MM.1S (cell line): Measurements from ENCODE around the gene WDPCP.

Source experiments
- DNase-seq: peaks from one replicate; pipeline ENCODE4 v3.0.0-alpha.2; 2015
- H2AFZ ChIP-seq: fragments of 300-600 bp; sonication (generic); 2 replicates; pipeline ENCODE4 v1.6.0; 2016; ENCODE audit warnings: antibody characterized with exemption, low read length
- H3F3A ChIP-seq: fragments of 300-600 bp; sonication (generic); 2 replicates; pipeline ENCODE4 v1.6.1; 2016; ENCODE audit warnings: mild to moderate bottlenecking, antibody characterized with exemption, low read length, moderate library complexity, mixed read lengths; ENCODE audit not compliant: insufficient read depth
- H3K27ac ChIP-seq: fragments of 300-600 bp; sonication (generic); 2 replicates; pipeline ENCODE4 v1.5.1; 2016; ENCODE audit warnings: mild to moderate bottlenecking, low read length
- H3K27me3 ChIP-seq: fragments of 300-600 bp; sonication (generic); replicated peaks from 2 replicates; pipeline ENCODE4 v1.6.0; 2016; ENCODE audit warnings: low read length; ENCODE audit not compliant: insufficient read depth
- H3K36me3 ChIP-seq: fragments of 300-600 bp; sonication (generic); replicated peaks from 2 replicates; pipeline ENCODE4 v1.6.1; 2016; ENCODE audit warnings: mild to moderate bottlenecking, low read length, mixed read lengths; ENCODE audit not compliant: insufficient read depth
- H3K4me1 ChIP-seq: fragments of 300-600 bp; sonication (generic); 2 replicates; pipeline ENCODE4 v1.6.1; 2016; ENCODE audit warnings: low read length, mixed read lengths
- H3K4me2 ChIP-seq: fragments of 300-600 bp; sonication (generic); 2 replicates; pipeline ENCODE4 v1.6.0; 2016; ENCODE audit warnings: low read depth, low read length
- H3K4me3 ChIP-seq: fragments of 300-600 bp; sonication (generic); 2 replicates; pipeline ENCODE4 v1.5.1; 2016; ENCODE audit warnings: low read length, mixed read lengths
- H3K79me2 ChIP-seq: fragments of 300-600 bp; sonication (generic); 2 replicates; pipeline ENCODE4 v1.6.1; 2016; ENCODE audit warnings: mixed run types, low read length, mixed read lengths
- H3K9ac ChIP-seq: fragments of 300-600 bp; sonication (generic); 2 replicates; pipeline ENCODE4 v1.6.1; 2016; ENCODE audit warnings: low read length, mixed read lengths
- H3K9me2 ChIP-seq: fragments of 300-600 bp; sonication (generic); replicated peaks from 2 replicates; pipeline ENCODE4 v1.6.1; 2016; ENCODE audit warnings: mild to moderate bottlenecking, low read length, mixed read lengths; ENCODE audit not compliant: insufficient read depth
- H3K9me3 ChIP-seq: fragments of 300-600 bp; sonication (generic); replicated peaks from 2 replicates; pipeline ENCODE4 v1.6.1; 2016; ENCODE audit warnings: mild to moderate bottlenecking, low read length, mixed read lengths; ENCODE audit not compliant: insufficient read depth
- H4K20me1 ChIP-seq: fragments of 300-600 bp; sonication (generic); 2 replicates; pipeline ENCODE4 v1.6.1; 2016; ENCODE audit warnings: mild to moderate bottlenecking, low read length, moderate library complexity, mixed read lengths; ENCODE audit not compliant: insufficient read depth
- CTCF ChIP-seq: fragments of 300-600 bp; sonication (generic); IDR thresholded peaks from 2 replicates; pipeline ENCODE4 v1.5.1; 2016; ENCODE audit warnings: antibody characterized with exemption, low read length, mixed read lengths
- EZH2 ChIP-seq: fragments of 300-600 bp; sonication (generic); optimal IDR thresholded peaks from 2 replicates; pipeline ENCODE3; 2017; ENCODE audit warnings: low read depth, mild to moderate bottlenecking, antibody characterized with exemption, low read length, mixed read lengths
- EZH2phosphoT487 ChIP-seq: fragments of 300-600 bp; sonication (generic); IDR thresholded peaks from 2 replicates; pipeline ENCODE4 v1.6.1; 2018; ENCODE audit warnings: antibody characterized with exemption, low read length

The WDPCP gene

GRCh38 chr2:63544017-63544627 is 44.2 kb downstream of the WDPCP start:
- Histone ChIP-seq H3K27me3 (no peaks in the 10 kb centered on the region), H3K27ac (no peak overlapping the region), H3K4me1 (no peaks in the 10 kb centered on the region), H3K36me3 (no peaks in the 10 kb centered on the region), H3K9me2 (no peaks in the 10 kb centered on the region), H3K4me3 (no peak overlapping the region), H3K9me3 (no peaks in the 10 kb centered on the region), H3K79me2 (no peaks in the 10 kb centered on the region), H3K4me2 (no peak overlapping the region), H3F3A (no peaks in the 10 kb centered on the region), H2AFZ (no peak overlapping the region), H3K9ac (no peak overlapping the region), H4K20me1 (no peaks in the 10 kb centered on the region)
- DNase-seq: peak; percentile 40
- TF ChIP-seq CTCF: peak; percentile 63
- TF ChIP-seq EZH2phosphoT487: no peak
- no peak for TF ChIP-seq EZH2

- H3K27me3 ChIP-seq: no peaks in the 10 kb centered on the region
- H3K36me3 ChIP-seq: no peaks in the 10 kb centered on the region
- H2AFZ ChIP-seq: no peak overlapping the region
- no peaks in the 10 kb centered on the region for H3K4me1 ChIP-seq
- no peak overlapping the region for H3K4me2 ChIP-seq
- TF ChIP-seq EZH2 (no peak), EZH2phosphoT487 (no peak), CTCF (no peak)
- H3K79me2 ChIP-seq: no peaks in the 10 kb centered on the region
- no peak overlapping the region for H3K4me3 ChIP-seq
- H3K9me3 ChIP-seq: no peaks in the 10 kb centered on the region
- no peaks in the 10 kb centered on the region for H3K9me2 ChIP-seq
- DNase-seq: no peak
- H3K27ac ChIP-seq: no peak overlapping the region
- no peaks in the 10 kb centered on the region for H3F3A ChIP-seq
- H4K20me1 ChIP-seq: no peaks in the 10 kb centered on the region
- H3K9ac ChIP-seq: no peak overlapping the region
Observed at GRCh38 chr2:63539416-63540162, 48.7 kb downstream of the WDPCP start.

GRCh38 chr2:63538390-63538789 is 49.9 kb downstream of the WDPCP start:
- H4K20me1 ChIP-seq: no peaks in the 10 kb centered on the region
- no peak overlapping the region for H3K9ac ChIP-seq
- no peaks in the 10 kb centered on the region for H3K79me2 ChIP-seq
- H3F3A ChIP-seq: no peaks in the 10 kb centered on the region
- no peaks in the 10 kb centered on the region for H3K27me3 ChIP-seq
- H3K4me3 ChIP-seq: no peak overlapping the region
- no peaks in the 10 kb centered on the region for H3K9me3 ChIP-seq
- H3K36me3 ChIP-seq: no peaks in the 10 kb centered on the region
- no peak overlapping the region for H3K27ac ChIP-seq
- no peak overlapping the region for H2AFZ ChIP-seq
- no peak for DNase-seq
- H3K9me2 ChIP-seq: no peaks in the 10 kb centered on the region
- H3K4me2 ChIP-seq: no peak overlapping the region
- H3K4me1 ChIP-seq: no peaks in the 10 kb centered on the region
- TF ChIP-seq EZH2 (no peak), CTCF (no peak), EZH2phosphoT487 (no peak)
